Activated naive CD8-positive, alpha-beta T cell treated with anti-CD3 and anti-CD28 coated beads for 36 hours (primary cell): ENCODE results near the gene ARMC9. TPM values are rescaled to one million over a fixed set of nuclear protein-coding genes. Genes with fewer than 3 reads are reported as not detected.
A peak's percentile ranks its signal among the peaks of the same experiment; 100 is the strongest.
"Not testable (repeated sequence)": the region's sequence is repeated elsewhere in the genome, so short reads cannot be mapped to it uniquely, and the experiment has no call there.

Experiments
- DNase-seq: peaks from one replicate; pipeline ENCODE4 v3.0.0; 2021
- H3K27ac Mint-ChIP-seq: one replicate; pipeline ENCODE4 v1.8.0; 2022; ENCODE audit warnings: mild to moderate bottlenecking, moderate library complexity, mixed read lengths
- H3K27me3 Mint-ChIP-seq: one replicate; pipeline ENCODE4 v1.8.0; 2022; ENCODE audit warnings: mild to moderate bottlenecking, mixed read lengths
- H3K36me3 Mint-ChIP-seq: one replicate; pipeline ENCODE4 v1.8.0; 2021; ENCODE audit warnings: mild to moderate bottlenecking, mixed read lengths
- H3K4me1 Mint-ChIP-seq: one replicate; pipeline ENCODE4 v1.8.0; 2021; ENCODE audit warnings: mixed read lengths
- H3K4me3 Mint-ChIP-seq: one replicate; pipeline ENCODE4 v1.8.0; 2022; ENCODE audit warnings: mild to moderate bottlenecking, moderate library complexity, mixed read lengths
- H3K9me3 Mint-ChIP-seq: one replicate; pipeline ENCODE4 v1.8.0; 2022; ENCODE audit warnings: mixed read lengths
- total RNA-seq, 2 experiments: library from RNA; stranded (reverse); gene quantifications; one replicate each; pipeline ENCODE4 v1.2.3, GENCODE V29; 2021

The ARMC9 gene
- total RNA-seq, 2 experiments from 2014 or later, result 3.9 to 5.1 TPM

DNA sequence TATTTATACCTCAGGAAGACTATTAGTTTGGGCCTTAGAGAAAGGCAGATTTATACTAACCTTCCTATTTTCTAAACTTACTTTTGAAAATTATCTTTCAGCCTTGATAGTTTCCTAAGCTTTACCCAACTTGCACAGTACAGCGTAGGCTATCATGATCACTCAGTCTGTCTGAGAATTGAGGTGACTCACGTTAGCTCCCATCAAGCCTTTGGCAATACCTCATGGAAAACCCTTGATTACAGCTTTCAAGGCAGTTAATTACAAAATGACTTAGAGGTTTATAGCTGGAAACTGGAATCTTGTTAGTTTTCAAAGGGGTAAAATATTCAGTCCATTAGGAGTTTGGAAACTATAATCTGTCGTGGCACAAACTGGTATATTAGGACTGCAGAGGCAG, 26.4 kb upstream of the ARMC9 start:
- Mint-ChIP-seq H3K27me3 (no peaks in the 10 kb centered on the region), H3K4me1 (peaks cover 20% of the 10 kb centered on the region), H3K4me3 (no peak overlapping the region), H3K9me3 (no peaks in the 10 kb centered on the region), H3K27ac (no peak overlapping the region), H3K36me3 (peaks cover 44% of the 10 kb centered on the region)
- DNase-seq, result no peak

DNA sequence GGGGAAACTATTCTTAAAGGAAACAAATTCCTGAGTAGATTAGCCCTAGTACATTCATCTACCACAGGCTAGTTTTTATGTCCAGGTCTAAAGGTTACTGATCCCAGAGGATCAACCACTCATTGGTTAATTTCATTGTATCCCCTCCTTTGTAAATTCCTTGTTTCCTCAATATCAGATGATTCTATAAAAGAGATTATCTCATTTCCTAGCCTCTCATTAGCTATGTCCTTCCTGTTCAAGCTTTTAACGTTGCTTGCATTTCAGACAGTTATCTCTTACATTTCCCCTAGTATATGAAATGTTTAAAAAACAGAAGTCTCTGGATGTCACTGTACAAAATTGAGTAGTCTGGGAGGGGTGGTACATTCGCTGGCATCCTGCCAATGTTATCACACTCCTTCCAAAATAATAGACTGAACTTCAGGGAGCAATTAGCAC, 24.2 kb upstream of the ARMC9 start:
- H3K36me3 Mint-ChIP-seq, result peaks cover 28% of the 10 kb centered on the region
- no peaks in the 10 kb centered on the region for H3K9me3 Mint-ChIP-seq
- H3K4me3 Mint-ChIP-seq, result no peak overlapping the region
- DNase-seq, result no peak
- no peaks in the 10 kb centered on the region for H3K27me3 Mint-ChIP-seq
- H3K27ac Mint-ChIP-seq, result no peak overlapping the region
- peaks cover 8% of the 10 kb centered on the region for H3K4me1 Mint-ChIP-seq

DNA sequence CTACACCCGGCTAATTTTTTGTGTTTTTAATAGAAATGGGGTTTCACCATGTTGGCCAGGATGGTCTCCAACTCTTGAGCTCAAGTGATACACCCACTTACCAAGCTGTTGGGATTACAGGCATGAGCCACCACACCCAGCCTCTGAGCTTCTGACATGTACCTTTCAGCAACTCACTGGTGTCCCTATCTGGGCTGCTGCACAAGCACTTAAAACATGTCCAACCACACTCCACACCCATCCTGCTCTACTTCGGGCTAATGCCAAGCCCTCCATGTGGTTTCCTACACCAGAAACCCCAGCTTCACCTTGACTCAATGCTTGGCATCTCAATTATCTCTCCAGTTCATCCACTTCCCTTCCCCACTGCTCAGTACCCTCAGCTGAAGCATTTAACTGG, 22.4 kb upstream of the ARMC9 start:
- no peak overlapping the region for H3K4me3 Mint-ChIP-seq

DNA sequence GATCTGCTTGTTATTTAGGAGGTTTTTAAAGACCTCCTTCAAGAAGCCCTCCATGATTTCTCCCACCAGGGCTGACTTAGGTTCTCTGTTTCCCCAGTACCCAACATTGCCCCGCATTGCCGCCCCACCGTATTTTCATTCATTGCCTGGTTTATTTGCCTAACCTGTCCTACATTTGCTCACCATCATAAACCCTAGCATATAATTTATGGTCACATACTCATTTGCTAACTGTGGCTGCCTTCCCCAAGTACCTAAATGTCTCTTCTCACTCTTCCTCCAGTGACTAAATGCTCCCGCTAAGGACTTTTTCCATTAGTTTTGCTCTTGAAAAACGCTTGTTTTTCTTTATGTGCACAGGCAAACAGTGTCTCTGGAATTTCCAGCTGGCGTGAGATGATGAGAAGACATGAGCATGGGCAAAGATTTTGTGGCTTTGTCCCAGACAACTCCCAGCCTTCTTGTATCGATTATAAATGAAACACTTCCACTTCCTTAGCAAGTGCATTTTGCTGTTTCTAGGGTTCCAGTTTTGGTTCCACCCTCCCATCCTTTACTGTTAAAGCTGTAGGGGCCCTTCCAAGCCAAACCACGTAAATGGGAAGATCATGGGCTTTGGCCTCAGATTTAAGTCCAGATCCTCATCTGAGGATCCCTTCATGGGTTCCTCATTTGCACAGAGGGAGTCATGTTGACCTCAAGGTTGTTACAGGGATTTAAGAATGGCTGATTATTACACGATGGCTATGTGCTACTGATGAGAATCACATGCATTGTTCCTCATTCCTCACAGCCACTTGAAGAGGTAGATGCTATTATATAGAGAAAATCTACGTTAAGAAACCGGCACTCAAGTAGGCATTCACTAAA, 21.0 kb upstream of the ARMC9 start:
- Mint-ChIP-seq H3K27me3 (no peaks in the 10 kb centered on the region), H3K4me3 (no peak overlapping the region), H3K4me1 (peaks cover 15% of the 10 kb centered on the region), H3K9me3 (no peaks in the 10 kb centered on the region), H3K36me3 (peaks cover 24% of the 10 kb centered on the region), H3K27ac (peak overlapping the region; percentile 61)
- DNase-seq, result no peak

More for the DNA sequence above, 22.4 kb upstream of the ARMC9 start:
- H3K4me1 Mint-ChIP-seq, result peaks cover 15% of the 10 kb centered on the region
- DNase-seq, result no peak
- no peaks in the 10 kb centered on the region for H3K9me3 Mint-ChIP-seq
- peaks cover 27% of the 10 kb centered on the region for H3K36me3 Mint-ChIP-seq
- no peaks in the 10 kb centered on the region for H3K27me3 Mint-ChIP-seq
- no peak overlapping the region for H3K27ac Mint-ChIP-seq

DNA sequence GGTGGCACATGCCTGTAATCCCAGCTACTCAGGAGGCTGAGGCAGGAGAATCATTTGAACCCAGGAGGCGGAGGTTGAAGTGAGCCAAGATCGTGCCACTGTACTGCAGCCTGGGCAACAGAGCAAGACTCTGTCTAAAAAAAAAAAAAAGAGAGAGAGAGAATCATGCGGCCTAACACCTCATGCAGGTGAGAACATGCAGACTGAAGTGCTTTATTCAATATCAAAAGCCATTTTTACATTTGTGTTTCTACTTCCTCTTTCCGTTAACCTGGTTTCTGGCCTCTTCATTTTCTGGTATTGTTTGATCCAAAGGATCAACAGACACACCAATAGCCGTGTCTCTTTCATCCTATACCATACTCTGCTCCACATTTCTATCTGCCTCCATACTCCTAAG, 19.6 kb upstream of the ARMC9 start:
- H3K27ac Mint-ChIP-seq, DNase-seq, H3K4me3 Mint-ChIP-seq, H3K9me3 Mint-ChIP-seq, H3K27me3 Mint-ChIP-seq: not testable (repeated sequence)
- peaks cover 15% of the 10 kb centered on the region for H3K4me1 Mint-ChIP-seq
- peaks cover 21% of the 10 kb centered on the region for H3K36me3 Mint-ChIP-seq

DNA sequence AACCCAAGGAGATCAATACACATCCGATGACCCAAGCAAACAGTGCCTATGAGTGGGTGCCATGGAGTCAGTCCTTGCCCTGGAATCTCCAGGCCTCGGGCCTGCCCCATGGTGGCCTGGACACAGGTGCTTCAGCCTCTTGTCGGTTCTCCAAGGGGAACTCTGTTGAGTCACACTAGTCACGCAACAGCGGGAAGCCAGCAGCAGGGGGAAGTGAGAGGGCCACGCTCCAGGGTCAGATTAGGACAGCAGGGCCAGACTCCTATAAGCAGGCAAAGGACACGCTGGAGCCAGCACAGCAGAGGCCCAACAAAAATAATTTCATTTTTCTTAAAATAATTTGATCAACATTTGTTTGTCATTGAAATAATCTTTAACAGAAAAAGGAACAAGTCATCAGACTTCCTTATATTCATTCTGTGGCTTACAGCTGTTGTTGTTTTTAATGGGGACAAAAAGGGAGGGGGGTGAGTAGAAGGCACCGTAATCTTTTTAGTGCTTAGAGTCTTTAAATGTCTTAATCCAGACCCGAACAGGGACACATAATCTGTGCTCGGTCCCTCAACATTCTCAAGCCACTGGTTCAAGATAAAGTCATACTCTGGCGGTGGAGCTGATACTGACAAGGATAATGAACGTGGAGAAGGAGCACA, 16.4 kb upstream of the ARMC9 start:
- H3K9me3 Mint-ChIP-seq, result no peaks in the 10 kb centered on the region
- peaks cover 13% of the 10 kb centered on the region for H3K4me1 Mint-ChIP-seq
- H3K4me3 Mint-ChIP-seq, result no peak overlapping the region
- no peaks in the 10 kb centered on the region for H3K27me3 Mint-ChIP-seq
- no peak for DNase-seq
- no peaks in the 10 kb centered on the region for H3K36me3 Mint-ChIP-seq
- peak overlapping the region; percentile 11 for H3K27ac Mint-ChIP-seq

DNA sequence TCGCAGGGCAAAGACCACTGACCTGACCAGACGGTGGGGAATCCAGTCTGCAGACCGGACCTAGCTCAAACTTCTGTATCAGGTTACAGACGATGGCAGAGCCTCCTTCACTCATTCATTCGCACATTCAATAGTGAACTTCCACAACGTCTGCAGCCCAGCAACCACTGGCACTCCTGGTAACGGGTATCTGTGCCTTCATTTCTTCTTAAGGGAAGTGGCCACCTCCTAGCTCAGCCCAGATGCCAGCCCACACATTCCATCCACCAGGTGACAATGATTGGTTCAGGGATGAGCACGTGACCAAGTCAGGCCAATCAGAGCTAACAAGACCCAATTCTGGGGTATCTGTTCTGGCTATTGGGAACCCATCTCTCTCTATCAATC, 15.9 kb upstream of the ARMC9 start:
- no peaks in the 10 kb centered on the region for H3K9me3 Mint-ChIP-seq
- DNase-seq, result no peak
- no peaks in the 10 kb centered on the region for H3K27me3 Mint-ChIP-seq
- H3K27ac Mint-ChIP-seq, result no peak overlapping the region
- no peaks in the 10 kb centered on the region for H3K36me3 Mint-ChIP-seq
- peaks cover 8% of the 10 kb centered on the region for H3K4me1 Mint-ChIP-seq
- H3K4me3 Mint-ChIP-seq, result no peak overlapping the region

DNA sequence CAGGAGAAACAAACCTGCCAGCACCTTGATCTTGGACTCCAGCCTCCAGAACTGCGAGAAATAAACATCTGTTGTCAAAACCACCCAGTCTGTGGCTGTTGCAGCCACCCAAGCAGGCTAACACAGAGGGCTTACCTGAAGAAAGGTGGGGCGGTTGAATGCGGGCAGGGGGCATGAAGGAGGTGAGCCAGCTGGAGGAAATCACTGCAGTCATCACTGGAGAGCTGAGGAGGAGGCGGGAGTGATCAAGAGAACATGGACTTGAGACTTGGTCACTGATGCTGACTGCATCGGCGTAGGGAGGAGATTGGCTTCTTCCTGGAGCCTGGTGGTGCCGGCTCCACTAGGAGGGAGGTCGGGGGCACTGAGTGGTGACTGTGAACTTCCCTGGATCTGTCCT, 14.6 kb upstream of the ARMC9 start:
- H3K4me1 Mint-ChIP-seq, result peaks cover 7% of the 10 kb centered on the region
- no peak for DNase-seq
- no peaks in the 10 kb centered on the region for H3K9me3 Mint-ChIP-seq
- H3K36me3 Mint-ChIP-seq, result no peaks in the 10 kb centered on the region
- H3K27ac Mint-ChIP-seq, result no peak overlapping the region
- H3K27me3 Mint-ChIP-seq, result peaks cover 5% of the 10 kb centered on the region
- H3K4me3 Mint-ChIP-seq, result no peak overlapping the region

DNA sequence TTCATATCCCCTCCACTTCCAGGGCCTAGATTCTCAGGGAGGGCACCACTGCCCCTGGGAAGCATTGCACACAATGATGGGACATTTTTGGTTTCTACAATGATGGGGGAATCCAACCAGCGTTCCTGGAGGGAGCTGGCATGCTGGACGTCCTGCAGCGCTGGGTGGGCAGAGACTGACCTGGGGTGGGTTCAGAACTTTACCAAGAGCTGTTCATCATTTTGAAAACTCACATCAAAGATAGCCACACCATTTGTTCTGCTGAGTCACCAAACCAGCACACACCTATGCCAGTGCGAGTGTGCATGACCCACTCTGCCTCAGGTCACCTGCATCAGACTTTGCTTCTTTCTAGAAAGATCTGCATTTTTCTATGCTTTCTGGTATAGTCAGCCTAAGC, 14.1 kb upstream of the ARMC9 start:
- Mint-ChIP-seq H3K4me3 (no peak overlapping the region), H3K9me3 (no peaks in the 10 kb centered on the region)

DNA sequence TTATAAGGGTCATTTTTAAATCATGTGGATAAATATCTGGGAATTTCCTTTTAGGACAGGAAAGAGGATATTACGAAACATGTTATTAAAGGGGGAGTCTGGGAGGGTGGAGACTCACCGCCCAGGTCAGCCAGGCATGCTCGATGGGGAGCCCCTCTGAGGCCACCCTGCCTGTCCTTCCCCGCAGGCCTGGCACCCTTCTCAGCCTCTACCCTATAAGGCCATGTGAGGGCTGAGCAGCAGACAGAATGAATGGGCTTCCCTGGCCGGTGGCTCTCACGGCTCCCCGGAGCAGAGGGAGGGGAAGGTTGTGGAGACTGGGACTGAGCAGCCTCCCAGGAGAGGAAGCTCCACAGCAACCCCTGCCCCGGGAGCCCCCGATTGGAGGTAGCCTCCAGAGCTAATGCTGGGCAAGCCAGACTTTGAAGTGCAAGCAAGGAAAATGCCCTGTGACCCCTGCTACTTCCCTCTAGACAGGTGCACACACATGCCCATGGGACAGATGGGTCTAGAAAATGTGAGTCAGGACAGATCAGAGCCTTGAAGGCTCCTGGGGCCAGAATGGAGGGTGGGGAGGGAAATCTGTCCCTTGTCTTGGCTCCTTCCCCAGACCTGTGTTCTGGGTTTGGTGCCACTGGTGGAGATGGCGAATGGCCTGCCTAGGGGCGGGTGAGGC, 13.2 kb upstream of the ARMC9 start:
- H3K4me1 Mint-ChIP-seq, result peaks cover under 1% of the 10 kb centered on the region
- H3K36me3 Mint-ChIP-seq, result no peaks in the 10 kb centered on the region
- DNase-seq, result no peak
- no peak overlapping the region for H3K4me3 Mint-ChIP-seq
- H3K27me3 Mint-ChIP-seq, result peaks cover 17% of the 10 kb centered on the region
- H3K27ac Mint-ChIP-seq, result no peak overlapping the region
- H3K9me3 Mint-ChIP-seq, result no peaks in the 10 kb centered on the region

More for the DNA sequence above, 14.1 kb upstream of the ARMC9 start:
- H3K27ac Mint-ChIP-seq, result no peak overlapping the region
- H3K4me1 Mint-ChIP-seq, result peaks cover 7% of the 10 kb centered on the region
- H3K36me3 Mint-ChIP-seq, result no peaks in the 10 kb centered on the region
- peaks cover 10% of the 10 kb centered on the region for H3K27me3 Mint-ChIP-seq
- DNase-seq, result no peak

DNA sequence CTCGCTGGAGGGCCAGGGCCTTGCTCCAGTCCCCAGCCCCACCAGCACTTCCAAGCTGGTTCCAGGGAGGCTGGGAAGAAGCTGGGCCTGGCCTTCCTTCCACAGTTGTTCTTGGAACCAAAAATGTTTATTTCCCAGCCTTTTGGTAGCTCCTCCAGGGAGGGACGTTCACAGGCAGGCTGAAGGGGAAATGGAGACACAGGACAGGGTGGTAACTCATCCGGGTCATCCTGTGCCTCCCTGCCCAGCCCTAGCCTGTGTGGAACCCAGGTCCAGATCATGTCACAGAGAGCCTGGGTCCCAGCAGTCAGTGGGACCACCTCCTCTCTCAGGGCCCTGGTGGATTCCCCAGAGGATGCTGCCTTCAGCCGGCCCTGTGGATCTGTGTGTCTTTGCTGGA, 12.5 kb upstream of the ARMC9 start:
- Mint-ChIP-seq H3K27ac (no peak overlapping the region), H3K4me1 (no peaks in the 10 kb centered on the region), H3K36me3 (no peaks in the 10 kb centered on the region), H3K27me3 (peaks cover 23% of the 10 kb centered on the region), H3K4me3 (no peak overlapping the region), H3K9me3 (no peaks in the 10 kb centered on the region)
- no peak for DNase-seq

DNA sequence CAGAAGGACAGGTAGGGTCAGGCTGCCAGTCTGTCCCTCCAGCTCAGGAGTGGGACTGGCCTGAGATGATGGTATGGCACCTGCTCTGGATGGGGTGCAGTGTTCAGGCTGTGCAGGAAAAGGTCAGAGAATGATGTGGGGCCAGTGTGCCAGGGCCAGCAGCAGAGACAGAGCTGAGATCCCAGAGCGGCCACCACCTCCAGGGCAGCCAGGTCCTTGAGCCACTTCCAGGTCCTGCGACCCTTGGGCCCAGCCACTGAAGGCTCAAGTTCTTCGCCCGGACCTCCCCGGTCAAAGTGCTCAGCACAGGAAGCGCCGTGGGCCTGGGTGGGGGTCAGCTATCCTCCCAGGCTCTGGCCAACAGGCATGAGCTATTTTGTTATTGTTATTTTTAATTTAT, 12.1 kb upstream of the ARMC9 start:
- Mint-ChIP-seq H3K4me3 (no peak overlapping the region), H3K4me1 (no peaks in the 10 kb centered on the region), H3K27ac (no peak overlapping the region), H3K36me3 (no peaks in the 10 kb centered on the region), H3K27me3 (peaks cover 27% of the 10 kb centered on the region), H3K9me3 (no peaks in the 10 kb centered on the region)
- DNase-seq, result no peak

DNA sequence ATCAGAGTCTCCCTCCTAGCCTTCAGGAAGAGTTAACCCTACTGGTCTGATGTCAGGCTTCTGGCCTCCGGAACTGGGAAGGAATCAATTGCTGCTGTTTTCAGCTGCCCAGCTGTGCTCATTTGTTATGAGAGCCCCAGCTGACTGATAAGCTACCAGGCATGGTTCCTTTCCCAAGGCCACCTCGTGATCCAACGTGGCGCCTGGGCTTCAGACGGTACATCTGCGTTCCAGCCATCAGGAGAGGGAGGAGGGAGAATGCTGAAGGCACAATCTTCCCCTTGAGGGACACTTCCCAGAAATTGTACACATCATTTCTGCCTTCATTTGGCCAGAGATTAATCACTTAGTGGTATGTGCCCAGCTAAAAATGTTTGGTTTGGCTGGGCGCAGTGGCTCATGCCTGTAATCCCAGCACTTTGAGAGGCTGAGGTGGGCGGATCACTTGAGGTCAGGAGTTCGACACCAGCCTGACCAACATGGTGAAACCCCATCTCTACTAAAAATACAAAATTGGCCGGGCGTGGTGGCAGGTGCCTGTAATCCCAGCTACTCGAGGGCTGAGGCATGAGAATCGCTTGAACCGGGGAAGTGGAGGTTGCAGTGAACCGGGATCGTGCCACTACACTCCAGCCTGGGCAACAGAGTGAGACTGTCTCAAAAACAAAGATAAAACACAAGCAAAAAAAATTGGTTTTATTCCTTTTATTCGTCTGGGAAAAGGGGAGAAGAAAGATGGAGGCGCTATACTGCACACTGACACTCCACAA, 10.5 kb upstream of the ARMC9 start:
- no peak overlapping the region for H3K27ac Mint-ChIP-seq
- DNase-seq, result no peak
- no peak overlapping the region for H3K4me3 Mint-ChIP-seq
- H3K9me3 Mint-ChIP-seq, result no peaks in the 10 kb centered on the region
- H3K4me1 Mint-ChIP-seq, result no peaks in the 10 kb centered on the region
- H3K36me3 Mint-ChIP-seq, result no peaks in the 10 kb centered on the region
- H3K27me3 Mint-ChIP-seq, result peaks cover 40% of the 10 kb centered on the region

DNA sequence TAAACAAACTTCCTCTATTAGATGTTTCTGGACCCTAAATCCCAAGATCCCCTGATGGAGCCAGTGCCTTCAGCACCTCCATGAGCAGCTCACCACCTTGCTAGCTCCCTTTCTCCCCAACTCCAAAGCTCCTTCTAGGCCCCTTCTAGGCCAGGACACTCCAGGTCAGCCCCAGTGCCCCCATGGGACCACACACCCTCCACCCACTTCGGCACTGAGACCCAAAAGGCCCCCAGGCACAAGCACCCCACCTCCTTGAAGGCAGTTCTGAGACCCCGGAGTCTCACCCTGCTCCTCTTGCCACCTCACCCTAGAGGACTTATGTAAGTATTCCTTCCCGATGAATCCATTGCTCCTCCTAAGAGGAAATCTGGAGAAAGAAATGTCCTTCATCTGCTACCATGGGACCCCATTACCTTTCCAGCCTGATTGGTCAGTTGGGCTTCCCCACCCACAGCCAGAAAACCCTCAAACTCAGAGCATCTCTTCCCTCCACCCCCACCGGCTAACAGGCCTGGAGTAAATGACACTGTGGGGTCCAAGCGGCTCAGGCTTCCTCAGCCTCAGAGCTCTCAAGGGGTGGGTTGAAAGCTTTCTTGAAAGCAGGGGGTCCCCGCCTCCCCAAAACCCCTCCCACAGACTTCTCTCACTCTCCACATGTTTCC, 9.8 kb upstream of the ARMC9 start:
- DNase-seq, result no peak
- H3K9me3 Mint-ChIP-seq, result no peaks in the 10 kb centered on the region
- no peak overlapping the region for H3K4me3 Mint-ChIP-seq
- H3K27me3 Mint-ChIP-seq, result peaks cover 40% of the 10 kb centered on the region
- H3K4me1 Mint-ChIP-seq, result no peaks in the 10 kb centered on the region
- no peak overlapping the region for H3K27ac Mint-ChIP-seq
- H3K36me3 Mint-ChIP-seq, result no peaks in the 10 kb centered on the region
